ENCODE measurements around the gene ABI3BP.

ABI3BP gene

DNA sequence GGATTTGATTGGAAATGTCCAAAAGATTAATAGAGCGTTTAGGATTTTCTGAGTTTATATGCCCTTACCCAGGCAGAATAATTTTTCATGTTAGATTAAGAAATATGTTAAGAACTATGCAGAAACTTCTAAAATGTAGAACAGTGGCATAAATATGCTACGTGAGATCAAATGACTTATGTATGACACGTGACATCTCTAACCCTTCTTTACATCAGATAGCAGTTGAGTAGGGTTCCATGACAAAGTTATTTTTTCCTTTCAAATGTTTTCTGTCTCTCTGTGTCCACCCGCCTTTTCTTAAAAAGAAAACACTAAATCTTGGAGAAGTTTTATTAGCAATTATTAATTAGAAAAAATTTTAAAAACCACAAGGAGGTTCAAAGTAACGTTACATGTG, 292.5 kb downstream of the ABI3BP start:
- DNase-seq: no peak
- Histone ChIP-seq H3K36me3 (ENCODE audit: control insufficient read depth, insufficient read depth, low read length) (no peaks in the 10 kb centered on the region), H3K4me3 (ENCODE audit: insufficient read depth, low read depth, low read length, poor library complexity, severe bottlenecking) (no peak overlapping the region), H3K27ac (ENCODE audit: insufficient read depth, low read length, poor library complexity, severe bottlenecking) (no peak overlapping the region), H3K4me1 (ENCODE audit: control insufficient read depth, insufficient read depth, low read length, poor library complexity, severe bottlenecking) (no peaks in the 10 kb centered on the region), H3K27me3 (replicated peaks; ENCODE audit: control insufficient read depth, insufficient read depth, low read length, poor library complexity, severe bottlenecking) (no peaks in the 10 kb centered on the region), H3K9me3 (ENCODE audit: control insufficient read depth, low read length) (no peaks in the 10 kb centered on the region)
